Thyroid gland (tissue), 4 donors: Measurements from ENCODE around the gene SF3B5.
"Not testable (repeated sequence)": the region's sequence is repeated elsewhere in the genome, so short reads cannot be mapped to it uniquely, and the experiment has no call there.

Experiments used
- POLR2A ChIP-seq, 2 donors: fragments of 450-650 bp; IDR thresholded peaks; one replicate each; pipeline ENCODE4 v1.6.1; 2017; ENCODE audit warnings: antibody characterized with exemption in 2 of 2, mild to moderate bottlenecking in 2 of 2, moderate library complexity in 1 of 2
- TF ChIP-seq, protein P1 (sequence below), 6 experiments: fragments of 200-600 bp in 3 of 6; fragments of 450-650 bp in 3 of 6; sonication (generic) in 3 of 6; IDR thresholded peaks; one replicate each; pipeline ENCODE4 v1.5.1; 2016 to 2019; ENCODE audit warnings: antibody characterized with exemption in 6 of 6, mild to moderate bottlenecking in 2 of 6, inconsistent platforms in 1 of 6, moderate library complexity in 1 of 6

DNA sequence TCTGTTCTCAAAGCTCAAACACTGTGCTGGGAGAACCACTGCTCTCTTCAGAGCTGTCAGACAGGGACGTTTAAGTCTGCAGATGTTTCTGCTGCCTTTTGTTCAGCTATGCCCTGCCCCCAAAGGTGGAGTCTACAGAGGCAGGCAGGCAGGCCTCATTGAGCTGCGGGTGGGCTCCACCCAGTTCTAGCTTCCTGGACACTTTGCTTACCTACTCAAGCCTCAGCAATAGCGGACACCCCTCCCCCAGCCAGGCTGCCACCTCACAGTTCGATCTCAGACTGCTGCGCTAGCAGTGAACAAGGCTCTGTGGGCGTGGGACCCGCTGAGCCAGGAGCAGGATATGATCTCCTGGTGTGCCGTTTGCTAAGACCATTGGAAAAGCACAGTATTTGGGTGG is 48.7 kb downstream of the SF3B5 start:
- not testable (repeated sequence) for TF ChIP-seq POLR2A (IDR thresholded peaks at IDR 0.05)
- TF ChIP-seq, protein P1, sequence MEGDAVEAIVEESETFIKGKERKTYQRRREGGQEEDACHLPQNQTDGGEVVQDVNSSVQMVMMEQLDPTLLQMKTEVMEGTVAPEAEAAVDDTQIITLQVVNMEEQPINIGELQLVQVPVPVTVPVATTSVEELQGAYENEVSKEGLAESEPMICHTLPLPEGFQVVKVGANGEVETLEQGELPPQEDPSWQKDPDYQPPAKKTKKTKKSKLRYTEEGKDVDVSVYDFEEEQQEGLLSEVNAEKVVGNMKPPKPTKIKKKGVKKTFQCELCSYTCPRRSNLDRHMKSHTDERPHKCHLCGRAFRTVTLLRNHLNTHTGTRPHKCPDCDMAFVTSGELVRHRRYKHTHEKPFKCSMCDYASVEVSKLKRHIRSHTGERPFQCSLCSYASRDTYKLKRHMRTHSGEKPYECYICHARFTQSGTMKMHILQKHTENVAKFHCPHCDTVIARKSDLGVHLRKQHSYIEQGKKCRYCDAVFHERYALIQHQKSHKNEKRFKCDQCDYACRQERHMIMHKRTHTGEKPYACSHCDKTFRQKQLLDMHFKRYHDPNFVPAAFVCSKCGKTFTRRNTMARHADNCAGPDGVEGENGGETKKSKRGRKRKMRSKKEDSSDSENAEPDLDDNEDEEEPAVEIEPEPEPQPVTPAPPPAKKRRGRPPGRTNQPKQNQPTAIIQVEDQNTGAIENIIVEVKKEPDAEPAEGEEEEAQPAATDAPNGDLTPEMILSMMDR (IDR thresholded peaks at IDR 0.05), result not testable (repeated sequence)
